CD14-positive monocyte (primary cell): ENCODE measurements around the gene GRIA1. TPM values are rescaled to one million over a fixed set of nuclear protein-coding genes. Genes with fewer than 3 reads are reported as not detected.

ENCODE experiments used
- DNase-seq, 3 donors: peaks; one replicate each; pipeline ENCODE4 v3.0.0-alpha.2; 2011 to 2022
- H2AFZ ChIP-seq: 2 replicates; pipeline ENCODE4 v1.6.0; 2012; ENCODE audit warnings: mild to moderate bottlenecking, low read depth, low read length, inconsistent platforms; ENCODE audit not compliant: insufficient read depth, poor library complexity, severe bottlenecking
- H3K27ac ChIP-seq, 2 donors: 1 replicate in 1 of 2; 2 replicates in 1 of 2; pipeline ENCODE4 v1.5.1; 2012 to 2013; ENCODE audit warnings: low read length in 2 of 2, control low read depth in 1 of 2, inconsistent platforms in 1 of 2, low read depth in 1 of 2, mild to moderate bottlenecking in 1 of 2
- H3K27me3 ChIP-seq, 2 donors: one replicate each; pipeline versions ENCODE4 v1.6.0 to v1.6.1; 2011 to 2013; ENCODE audit warnings: low read length in 2 of 2; ENCODE audit not compliant: control insufficient read depth in 2 of 2, insufficient read depth in 2 of 2
- H3K36me3 ChIP-seq, 2 donors: replicated peaks in 1 of 2; 1 replicate in 1 of 2; 2 replicates in 1 of 2; pipeline versions ENCODE4 v1.5.1 to v1.6.1; 2012 to 2013; ENCODE audit warnings: low read length in 2 of 2, control low read depth in 1 of 2, inconsistent platforms in 1 of 2, mild to moderate bottlenecking in 1 of 2; ENCODE audit not compliant: insufficient read depth in 2 of 2, control insufficient read depth in 1 of 2
- H3K4me1 ChIP-seq, 2 donors: 1 replicate in 1 of 2; 2 replicates in 1 of 2; pipeline versions ENCODE4 v1.5.1 to v1.6.1; 2012 to 2013; ENCODE audit warnings: low read length in 2 of 2, control low read depth in 1 of 2, inconsistent platforms in 1 of 2, mild to moderate bottlenecking in 1 of 2, moderate library complexity in 1 of 2; ENCODE audit not compliant: insufficient read depth in 2 of 2, control insufficient read depth in 1 of 2
- H3K4me2 ChIP-seq: replicated peaks from 2 replicates; pipeline ENCODE3; 2012; ENCODE audit warnings: low read length, moderate library complexity, mild to moderate bottlenecking; ENCODE audit not compliant: poor library complexity, severe bottlenecking; ENCODE audit errors: extremely low read depth
- H3K4me3 ChIP-seq, 3 experiments: fragments of 200-600 bp in 1 of 3; sonication (generic) in 1 of 3; replicated peaks in 1 of 3; 1 replicate in 2 of 3; 2 replicates in 1 of 3; pipeline ENCODE4 v1.5.1; 2011 to 2013; ENCODE audit warnings: low read length in 3 of 3, mild to moderate bottlenecking in 3 of 3, control low read depth in 2 of 3, low read depth in 2 of 3, inconsistent platforms in 1 of 3, moderate library complexity in 1 of 3
- H3K79me2 ChIP-seq: 2 replicates; pipeline ENCODE4 v1.6.0; 2012; ENCODE audit warnings: mild to moderate bottlenecking, control low read depth, inconsistent platforms, low read length, moderate library complexity; ENCODE audit not compliant: insufficient read depth
- H3K9ac ChIP-seq: 2 replicates; pipeline ENCODE4 v1.6.0; 2017; ENCODE audit warnings: low read length, mild to moderate bottlenecking; ENCODE audit not compliant: insufficient read depth, poor library complexity, severe bottlenecking
- H3K9me3 ChIP-seq, 2 donors: replicated peaks in 1 of 2; 1 replicate in 1 of 2; 2 replicates in 1 of 2; pipeline versions ENCODE4 v1.5.1 to v1.6.1; 2012 to 2013; ENCODE audit warnings: low read length in 2 of 2, control low read depth in 1 of 2; ENCODE audit not compliant: control insufficient read depth in 1 of 2, insufficient read depth in 1 of 2
- H4K20me1 ChIP-seq: 2 replicates; pipeline ENCODE4 v1.6.0; 2012; ENCODE audit warnings: mild to moderate bottlenecking, low read length, control low read depth, moderate library complexity; ENCODE audit not compliant: insufficient read depth
- H3K27ac Mint-ChIP-seq, 7 donors: one replicate each; pipeline ENCODE4 v1.8.0; 2020; ENCODE audit warnings: mild to moderate bottlenecking in 7 of 7, mixed read lengths in 7 of 7, moderate library complexity in 6 of 7, inconsistent platforms in 2 of 7
- H3K27me3 Mint-ChIP-seq, 3 donors: one replicate each; pipeline ENCODE4 v1.8.0; 2021 to 2022; ENCODE audit warnings: low read depth in 3 of 3, mild to moderate bottlenecking in 3 of 3, mixed read lengths in 3 of 3, moderate library complexity in 3 of 3, inconsistent platforms in 1 of 3
- H3K36me3 Mint-ChIP-seq, 2 donors: one replicate each; pipeline ENCODE4 v1.8.0; 2020; ENCODE audit warnings: mixed read lengths in 2 of 2, inconsistent platforms in 1 of 2, mild to moderate bottlenecking in 1 of 2
- H3K4me1 Mint-ChIP-seq: one replicate; pipeline ENCODE4 v1.8.0; 2020; ENCODE audit warnings: mild to moderate bottlenecking, mixed read lengths
- H3K4me3 Mint-ChIP-seq, 2 donors: one replicate each; pipeline ENCODE4 v1.8.0; 2020; ENCODE audit warnings: mild to moderate bottlenecking in 2 of 2, mixed read lengths in 2 of 2, moderate library complexity in 1 of 2
- H3K9me3 Mint-ChIP-seq, 7 donors: one replicate each; pipeline ENCODE4 v1.8.0; 2020 to 2022; ENCODE audit warnings: mixed read lengths in 7 of 7, mild to moderate bottlenecking in 6 of 7, moderate library complexity in 6 of 7, inconsistent platforms in 2 of 7
- CTCF ChIP-seq: fragments of 200-600 bp; IDR thresholded peaks from one replicate; pipeline ENCODE4 v1.8.0; 2022; ENCODE audit warnings: antibody characterized with exemption, mild to moderate bottlenecking
- WGBS: methylation state at CpG from one replicate; pipeline ENCODE4 v1.1.5; 2013; ENCODE audit warnings: missing lambda C conversion rate; ENCODE audit not compliant: insufficient coverage; 5-methylcytosine and 5-hydroxymethylcytosine counted together
- intact Hi-C, 2 donors: fragments of 100-400 bp; cut with micrococcal nuclease; formaldehyde crosslinking; loops; one replicate each; pipeline versions ENCODE4 v1.15.0 to v1.15.1; 2023
- polyA plus RNA-seq, 3 donors: library from polyadenylated mRNA; depleted of rRNA in 1 of 3; unstranded in 2 of 3; stranded (reverse) in 1 of 3; fragments of 300-500 nt in 2 of 3; fragments of >200 nt in 1 of 3; fragmentation: Illumina TruSeq in 2 of 3; gene quantifications; 1 replicate in 2 of 3; 2 replicates in 1 of 3; pipeline ENCODE4 v1.2.3, GENCODE V29; 2012 to 2021

The GRIA1 gene
- polyA plus RNA-seq, 3 donors = not detected

GRCh38 chr5:153551537-153552079 lies 61.1 kb downstream of the GRIA1 start:
- Histone ChIP-seq H3K36me3 (no peaks in the 10 kb centered on the region), H3K27me3 (no peaks in the 10 kb centered on the region), H3K4me2 (no peak overlapping the region), H2AFZ (no peak overlapping the region), H3K9ac (no peak overlapping the region), H3K4me3 (no peak overlapping the region), H3K27ac (no peak overlapping the region), H3K79me2 (no peaks in the 10 kb centered on the region), H3K9me3 (no peaks in the 10 kb centered on the region), H4K20me1 (no peaks in the 10 kb centered on the region), H3K4me1 (no peaks in the 10 kb centered on the region)
- TF ChIP-seq CTCF = no peak
- Mint-ChIP-seq H3K9me3 (peaks cover 0 to 2% (median 0%) of the 10 kb centered on the region in 7 donors), H3K36me3 (no peaks in the 10 kb centered on the region), H3K27ac (no peak overlapping the region), H3K27me3 (peaks cover 0 to 1% (median 0%) of the 10 kb centered on the region in 3 donors), H3K4me1 (peaks cover 2% of the 10 kb centered on the region), H3K4me3 (no peak overlapping the region)
- WGBS = no CpG with 5 or more reads among the region's 1 CpG
- no peak for DNase-seq
- intact Hi-C loops = no loop called here

GRCh38 chr5:153552886-153553285 lies 62.4 kb downstream of the GRIA1 start:
- Mint-ChIP-seq H3K9me3 (peaks cover 0 to 2% (median 0%) of the 10 kb centered on the region in 7 donors), H3K36me3 (no peaks in the 10 kb centered on the region), H3K27ac (no peak overlapping the region), H3K4me3 (no peak overlapping the region), H3K4me1 (peaks cover 2% of the 10 kb centered on the region), H3K27me3 (peaks cover 0 to 1% (median 0%) of the 10 kb centered on the region in 3 donors)
- no peaks in the 10 kb centered on the region for H4K20me1 ChIP-seq
- no peak overlapping the region for H3K27ac ChIP-seq
- H3K79me2 ChIP-seq = no peaks in the 10 kb centered on the region
- intact Hi-C loops = no loop called here
- H3K36me3 ChIP-seq = no peaks in the 10 kb centered on the region
- no peak overlapping the region for H3K4me2 ChIP-seq
- H2AFZ ChIP-seq = no peak overlapping the region
- H3K4me3 ChIP-seq = no peak overlapping the region
- no peaks in the 10 kb centered on the region for H3K4me1 ChIP-seq
- no peaks in the 10 kb centered on the region for H3K27me3 ChIP-seq
- no peaks in the 10 kb centered on the region for H3K9me3 ChIP-seq
- TF ChIP-seq CTCF = no peak
- DNase-seq = no peak
- H3K9ac ChIP-seq = no peak overlapping the region
